Keratinocyte (primary cell): ENCODE measurements around the gene TOGARAM1. TPM values are rescaled to one million over a fixed set of nuclear protein-coding genes. Genes with fewer than 3 reads are reported as not detected.

ENCODE experiments used
- DNase-seq: peaks from one replicate; pipeline ENCODE4 v3.0.0-alpha.2; 2011; ENCODE audit warnings: low read depth, missing footprints, low spot score
- FAIRE-seq: peaks from 2 replicates; lab custom pipeline; 2011; peaks lifted over from hg19 to GRCh38; lab: Jason Lieb, UNC
- H2AFZ ChIP-seq: 2 replicates; pipeline ENCODE4 v1.6.0; 2012; ENCODE audit warnings: low read length, control low read depth, inconsistent platforms; ENCODE audit not compliant: control insufficient read depth
- H3K27ac ChIP-seq: 2 replicates; pipeline ENCODE4 v1.5.1; 2011; ENCODE audit warnings: low read length; ENCODE audit not compliant: control insufficient read depth, insufficient read depth
- H3K27me3 ChIP-seq: 3 replicates; pipeline ENCODE4 v1.6.0; 2011; ENCODE audit warnings: low read length; ENCODE audit not compliant: control insufficient read depth, insufficient read depth; ENCODE audit errors: extremely low read depth
- H3K36me3 ChIP-seq, 2 experiments: 2 replicates in 1 of 2; 3 replicates in 1 of 2; pipeline ENCODE4 v1.5.1; 2011; ENCODE audit warnings: low read length in 2 of 2, mild to moderate bottlenecking in 1 of 2; ENCODE audit not compliant: control insufficient read depth in 2 of 2, insufficient read depth in 2 of 2; ENCODE audit errors: extremely low read depth in 1 of 2
- H3K4me1 ChIP-seq: 3 replicates; pipeline ENCODE4 v1.5.1; 2011; ENCODE audit warnings: low read length; ENCODE audit not compliant: control insufficient read depth, insufficient read depth; ENCODE audit errors: extremely low read depth
- H3K4me2 ChIP-seq: 3 replicates; pipeline ENCODE4 v1.6.0; 2011; ENCODE audit warnings: low read depth, low read length; ENCODE audit not compliant: control insufficient read depth, insufficient read depth; ENCODE audit errors: extremely low read depth
- H3K4me3 ChIP-seq, 3 experiments: fragments of 200-600 bp in 1 of 3; sonication (generic) in 1 of 3; 2 replicates in 2 of 3; 3 replicates in 1 of 3; pipeline ENCODE4 v1.5.1; 2011 to 2016; ENCODE audit warnings: low read length in 3 of 3, mild to moderate bottlenecking in 3 of 3, control low read depth in 2 of 3, inconsistent platforms in 1 of 3, low read depth in 1 of 3, mixed read lengths in 1 of 3, mixed run types in 1 of 3, moderate library complexity in 1 of 3; ENCODE audit not compliant: control insufficient read depth in 2 of 3, insufficient read depth in 2 of 3; ENCODE audit errors: extremely low read depth in 1 of 3
- H3K79me2 ChIP-seq: 2 replicates; pipeline ENCODE4 v1.6.0; 2012; ENCODE audit warnings: low read length; ENCODE audit not compliant: control insufficient read depth, insufficient read depth
- H3K9ac ChIP-seq: 3 replicates; pipeline ENCODE4 v1.6.0; 2011; ENCODE audit warnings: low read length; ENCODE audit not compliant: control insufficient read depth, insufficient read depth; ENCODE audit errors: extremely low read depth
- H3K9me1 ChIP-seq: 3 replicates; pipeline ENCODE4 v1.6.0; 2011; ENCODE audit warnings: low read length; ENCODE audit not compliant: control insufficient read depth, insufficient read depth; ENCODE audit errors: extremely low read depth
- H3K9me3 ChIP-seq: 2 replicates; pipeline ENCODE4 v1.5.1; 2012; ENCODE audit warnings: low read depth, low read length; ENCODE audit not compliant: control insufficient read depth
- H4K20me1 ChIP-seq: 3 replicates; pipeline ENCODE4 v1.6.0; 2011; ENCODE audit warnings: low read length; ENCODE audit not compliant: control insufficient read depth, insufficient read depth; ENCODE audit errors: extremely low read depth
- CTCF ChIP-seq, 3 experiments: IDR thresholded peaks in 1 of 3; conservative IDR thresholded peaks in 1 of 3; optimal IDR thresholded peaks in 1 of 3; 2 replicates in 2 of 3; 3 replicates in 1 of 3; pipeline versions ENCODE3 to v1.5.1; 2011; ENCODE audit warnings: low read length in 3 of 3, mild to moderate bottlenecking in 3 of 3, moderate library complexity in 2 of 3, control low read depth in 1 of 3, inconsistent platforms in 1 of 3; ENCODE audit not compliant: insufficient read depth in 2 of 3; ENCODE audit errors: extremely low read depth in 1 of 3
- EZH2 ChIP-seq: IDR thresholded peaks from one replicate; pipeline ENCODE4 v1.6.1; 2012; ENCODE audit warnings: inconsistent platforms, mild to moderate bottlenecking, low read length, moderate library complexity
- dilution Hi-C: fragments of 300-500 bp; cut with MboI; formaldehyde crosslinking; loops from one replicate; pipeline ENCODE4 v1.7.0; 2020; ENCODE audit warnings: low sequenced_read_pairs; ENCODE audit not compliant: extremely low pct_ligation_motif_present
- polyA plus RNA-seq, 5 experiments: library from polyadenylated mRNA; depleted of rRNA in 3 of 5; stranded (reverse) in 3 of 5; stranded (forward) in 1 of 5; unstranded in 1 of 5; fragments of >200 nt; gene quantifications; 1 replicate in 1 of 5; 2 replicates in 3 of 5; 3 replicates in 1 of 5; pipeline versions ENCODE4 v1.2.1 to v1.2.3, GENCODE V29; 2011 to 2012; ENCODE audit warnings: missing spikeins in 2 of 5, low read depth in 1 of 5, low replicate concordance in 1 of 5

Gene TOGARAM1
- polyA plus RNA-seq, 1 donor (not counting 4 experiments of a cell fraction or from before 2014, with no cell fraction given), result 8.2 TPM

- no peak overlapping the region for H3K27ac ChIP-seq
- H3K4me3 ChIP-seq, result no peak overlapping the region
- H3K27me3 ChIP-seq, result no peaks in the 10 kb centered on the region
- no peak overlapping the region for H3K9ac ChIP-seq
- no peaks in the 10 kb centered on the region for H3K4me1 ChIP-seq
- FAIRE-seq, result no peak
- no peak for DNase-seq
- no peaks in the 10 kb centered on the region for H3K9me1 ChIP-seq
- no peaks in the 10 kb centered on the region for H3K79me2 ChIP-seq
- no peak overlapping the region for H3K4me2 ChIP-seq
- dilution Hi-C loops, result no loop called here
- no peak for TF ChIP-seq CTCF (optimal IDR thresholded peaks at IDR 0.05 in 1 of 3, IDR thresholded peaks at IDR 0.05 in 1 of 3, conservative IDR thresholded peaks at IDR 0.05 in 1 of 3; ENCODE audit: extremely low read depth in 1 of 3, insufficient read depth in 2 of 3, low read length in 3 of 3)
- TF ChIP-seq EZH2, result no peak
- H3K36me3 ChIP-seq, result peaks cover 0 to 1% of the 10 kb centered on the region in 2 experiments
- no peaks in the 10 kb centered on the region for H3K9me3 ChIP-seq
- H4K20me1 ChIP-seq, result no peaks in the 10 kb centered on the region
- no peak overlapping the region for H2AFZ ChIP-seq
Measured at GRCh38 chr14:45057881-45058364, 95.9 kb downstream of the TOGARAM1 start.

GRCh38 chr14:45060551-45060950 is 98.6 kb downstream of the TOGARAM1 start:
- DNase-seq (no peak), FAIRE-seq (no peak)
- Histone ChIP-seq H3K4me3 (no peak overlapping the region), H3K27ac (no peak overlapping the region), H3K9ac (no peak overlapping the region), H3K36me3 (peaks cover 0 to 1% of the 10 kb centered on the region in 2 experiments), H4K20me1 (no peaks in the 10 kb centered on the region), H3K79me2 (no peaks in the 10 kb centered on the region), H3K9me3 (no peaks in the 10 kb centered on the region), H2AFZ (no peak overlapping the region), H3K9me1 (no peaks in the 10 kb centered on the region), H3K27me3 (no peaks in the 10 kb centered on the region), H3K4me2 (no peak overlapping the region), H3K4me1 (no peaks in the 10 kb centered on the region)
- TF ChIP-seq CTCF (optimal IDR thresholded peaks at IDR 0.05 in 1 of 3, IDR thresholded peaks at IDR 0.05 in 1 of 3, conservative IDR thresholded peaks at IDR 0.05 in 1 of 3; ENCODE audit: extremely low read depth in 1 of 3, insufficient read depth in 2 of 3, low read length in 3 of 3) (no peak), EZH2 (no peak)
- dilution Hi-C loops, result no loop called here
